OCI-LY1 (cell line): ENCODE measurements around the gene ST6GAL1.

Source experiments
- CTCF ChIP-seq: fragments of 200-600 bp; sonication (generic), shearing (Covaris generic); IDR thresholded peaks from 2 replicates; pipeline ENCODE4 v1.5.1; 2017; ENCODE audit warnings: mild to moderate bottlenecking, antibody characterized with exemption, low read length, moderate library complexity, mixed read lengths
- EZH2 ChIP-seq: fragments of 200-600 bp; sonication (generic), shearing (Covaris generic); IDR thresholded peaks from 2 replicates; pipeline ENCODE4 v1.8.0; 2017; ENCODE audit warnings: borderline replicate concordance, mixed run types, mild to moderate bottlenecking, antibody characterized with exemption, low read length, moderate library complexity, mixed read lengths

GRCh38 chr3:187013159-187013716, 82.9 kb downstream of the ST6GAL1 start:
- TF ChIP-seq CTCF (no peak), EZH2 (no peak)
